Right lobe of liver (tissue), 6 donors: ENCODE data around the gene TENM4. TPM values are rescaled to one million over a fixed set of nuclear protein-coding genes. Genes with fewer than 3 reads are reported as not detected.
A peak's percentile ranks its signal among the peaks of the same experiment; 100 is the strongest.

ENCODE experiments used
- ATAC-seq, 4 donors: fragments of 200-7000 bp; cut with Tn5 transposase; one replicate each; pipeline ENCODE4 v1.9.1; 2020; ENCODE audit warnings: mild to moderate bottlenecking in 4 of 4, moderate library complexity in 4 of 4
- DNase-seq, 3 donors: peaks; one replicate each; pipeline ENCODE4 v3.0.0-alpha.2; 2020
- H3K27ac ChIP-seq, 3 donors: fragments of 200-600 bp; one replicate each; pipeline ENCODE4 v1.8.0; 2022
- H3K27me3 ChIP-seq, 2 donors: fragments of 200-600 bp; one replicate each; pipeline ENCODE4 v1.8.0; 2022
- H3K36me3 ChIP-seq, 4 donors: fragments of 200-600 bp; sonication (generic) in 1 of 4; one replicate each; pipeline versions ENCODE4 v1.5.1 to v1.8.0; 2017 to 2022; ENCODE audit warnings: control low read depth in 1 of 4
- H3K4me1 ChIP-seq, 4 donors: fragments of 200-600 bp; sonication (generic) in 1 of 4; one replicate each; pipeline versions ENCODE4 v1.5.1 to v1.8.0; 2017 to 2022; ENCODE audit warnings: control low read depth in 1 of 4
- H3K4me3 ChIP-seq, 3 donors: fragments of 200-600 bp; one replicate each; pipeline ENCODE4 v1.8.0; 2022
- H3K9me3 ChIP-seq, 4 donors: fragments of 200-600 bp; sonication (generic) in 1 of 4; one replicate each; pipeline versions ENCODE4 v1.5.1 to v1.8.0; 2017 to 2022; ENCODE audit warnings: control low read depth in 1 of 4
- CTCF ChIP-seq, 4 donors: fragments of 200-600 bp in 3 of 4; fragments of 450-650 bp in 1 of 4; IDR thresholded peaks; one replicate each; pipeline versions ENCODE4 v1.5.1 to v1.8.0; 2016 to 2022; ENCODE audit warnings: antibody characterized with exemption in 4 of 4, mild to moderate bottlenecking in 2 of 4
- POLR2A ChIP-seq: fragments of 450-650 bp; IDR thresholded peaks from one replicate; pipeline ENCODE4 v1.6.1; 2017; ENCODE audit warnings: antibody characterized with exemption, mild to moderate bottlenecking
- WGBS: methylation state at CpG from one replicate; pipeline ENCODE4 v1.1.6; 2018; ENCODE audit warnings: low coverage, low lambda C conversion rate; ENCODE audit not compliant: insufficient coverage; ENCODE audit errors: missing lambda C conversion rate; 5-methylcytosine and 5-hydroxymethylcytosine counted together
- intact Hi-C, 2 donors: fragments of 100-400 bp; cut with DNase I; formaldehyde crosslinking; loops; one replicate each; pipeline versions ENCODE4 v1.11.2 to v1.14.1; 2022
- total RNA-seq, 6 experiments: library from RNA; depleted of rRNA in 2 of 6; stranded (reverse); fragments of >200 nt in 2 of 6; fragmentation: NEBNext Ultra II Directional in 3 of 6; extraction: Animal tissue kit (Norgen Biotek cat#: 25700) in 3 of 6; gene quantifications; one replicate each; pipeline versions ENCODE4 v1.1.0 to v1.2.4, GENCODE V29; 2016 to 2023
- donor health status: DM: no; HTN: yes; CAD: no.
- donor health status: DM: no; HTN: no; CAD: no.
- donor health status: DM: no; HTN: no; CAD: no.
- donor health status: DM: no; HTN: yes; CAD: no.
- donor health status: DM: no; HTN: yes; CAD: no.

Gene TENM4
- total RNA-seq, 6 experiments from 2014 or later, result 0.04 to 0.58 (median 0.14) TPM; not detected in 2

GRCh38 chr11:79018371-79018849 is 422.4 kb downstream of the TENM4 start:
- no peaks in the 10 kb centered on the region for H3K27me3 ChIP-seq
- 32% methylated on average over 3 of the region's 3 CpGs for WGBS
- intact Hi-C loops, result no loop called here
- H3K27ac ChIP-seq, result no peak overlapping the region
- TF ChIP-seq CTCF (IDR thresholded peaks at IDR 0.05) (no peak), POLR2A (no peak)
- ATAC-seq (peak in 2 of 4 donors; percentile 45 to 81), DNase-seq (no peak)
- H3K4me1 ChIP-seq, result no peaks in the 10 kb centered on the region
- no peaks in the 10 kb centered on the region for H3K36me3 ChIP-seq
- no peak overlapping the region for H3K4me3 ChIP-seq
- H3K9me3 ChIP-seq, result no peaks in the 10 kb centered on the region

GRCh38 chr11:79017811-79018210 is 423.0 kb downstream of the TENM4 start:
- TF ChIP-seq POLR2A (no peak), CTCF (IDR thresholded peaks at IDR 0.05) (no peak)
- intact Hi-C loops, result no loop called here
- no peak overlapping the region for H3K27ac ChIP-seq
- no peaks in the 10 kb centered on the region for H3K4me1 ChIP-seq
- no peak overlapping the region for H3K4me3 ChIP-seq
- H3K9me3 ChIP-seq, result no peaks in the 10 kb centered on the region
- ATAC-seq (no peak), DNase-seq (no peak)
- H3K36me3 ChIP-seq, result no peaks in the 10 kb centered on the region
- H3K27me3 ChIP-seq, result no peaks in the 10 kb centered on the region

GRCh38 chr11:79013509-79013908 is 427.3 kb downstream of the TENM4 start:
- H3K4me1 ChIP-seq, result no peaks in the 10 kb centered on the region
- H3K9me3 ChIP-seq, result no peaks in the 10 kb centered on the region
- no peaks in the 10 kb centered on the region for H3K36me3 ChIP-seq
- WGBS, result 86% methylated on average over 1 of the region's 3 CpGs
- H3K27ac ChIP-seq, result no peak overlapping the region
- TF ChIP-seq POLR2A (no peak), CTCF (IDR thresholded peaks at IDR 0.05) (no peak)
- ATAC-seq (no peak), DNase-seq (no peak)
- H3K4me3 ChIP-seq, result no peak overlapping the region
- H3K27me3 ChIP-seq, result no peaks in the 10 kb centered on the region
- intact Hi-C loops, result no loop called here

GRCh38 chr11:79011357-79011756 is 429.5 kb downstream of the TENM4 start:
- no peak for ATAC-seq
- H3K4me3 ChIP-seq, result no peak overlapping the region
- no peak for TF ChIP-seq CTCF (IDR thresholded peaks at IDR 0.05)
- TF ChIP-seq POLR2A, result no peak
- WGBS, result 82% methylated on average over 2 of the region's 3 CpGs
- no peak for DNase-seq
- intact Hi-C loops, result no loop called here
- H3K27ac ChIP-seq, result no peak overlapping the region
- H3K9me3 ChIP-seq, result no peaks in the 10 kb centered on the region
- H3K36me3 ChIP-seq, result no peaks in the 10 kb centered on the region
- H3K27me3 ChIP-seq, result no peaks in the 10 kb centered on the region
- no peaks in the 10 kb centered on the region for H3K4me1 ChIP-seq

- Histone ChIP-seq H3K4me1 (no peaks in the 10 kb centered on the region), H3K27me3 (no peaks in the 10 kb centered on the region), H3K9me3 (no peaks in the 10 kb centered on the region), H3K4me3 (no peak overlapping the region), H3K36me3 (no peaks in the 10 kb centered on the region), H3K27ac (no peak overlapping the region)
- DNase-seq (no peak), ATAC-seq (no peak)
- intact Hi-C loops, result no loop called here
- WGBS, result 76% methylated on average over 13 of the region's 13 CpGs
- no peak for TF ChIP-seq POLR2A
- no peak for TF ChIP-seq CTCF (IDR thresholded peaks at IDR 0.05)
These were observed 432.9 kb downstream of the TENM4 start for GRCh38 chr11:79007771-79008402.
